Measurements from ENCODE around the gene TPP2. TPM values are rescaled to one million over a fixed set of nuclear protein-coding genes. Genes with fewer than 3 reads are reported as not detected.

TPP2 gene
- total RNA-seq (2021; ENCODE audit: unreplicated experiment) (36.7 TPM), Bru-seq, nascent RNA (percentile 90 among the genes with signal in this experiment), BruChase-seq, experiment 1, labeled RNA remaining after a 6-hour chase (percentile 79 among the genes with signal in this experiment), BruChase-seq, experiment 2, labeled RNA remaining after a 2-hour chase (percentile 87 among the genes with signal in this experiment)
- 7.5 and 11.8 TPM in 2 replicates for polyA plus RNA-seq (2012)
- long read RNA-seq, full-length matches to known transcripts, result 18 of 68 reads
- long read RNA-seq, partial matches to known transcripts, result 41 of 68 reads
- long read RNA-seq, other reads (novel, unspliced or antisense), result 9 of 68 reads

DNA sequence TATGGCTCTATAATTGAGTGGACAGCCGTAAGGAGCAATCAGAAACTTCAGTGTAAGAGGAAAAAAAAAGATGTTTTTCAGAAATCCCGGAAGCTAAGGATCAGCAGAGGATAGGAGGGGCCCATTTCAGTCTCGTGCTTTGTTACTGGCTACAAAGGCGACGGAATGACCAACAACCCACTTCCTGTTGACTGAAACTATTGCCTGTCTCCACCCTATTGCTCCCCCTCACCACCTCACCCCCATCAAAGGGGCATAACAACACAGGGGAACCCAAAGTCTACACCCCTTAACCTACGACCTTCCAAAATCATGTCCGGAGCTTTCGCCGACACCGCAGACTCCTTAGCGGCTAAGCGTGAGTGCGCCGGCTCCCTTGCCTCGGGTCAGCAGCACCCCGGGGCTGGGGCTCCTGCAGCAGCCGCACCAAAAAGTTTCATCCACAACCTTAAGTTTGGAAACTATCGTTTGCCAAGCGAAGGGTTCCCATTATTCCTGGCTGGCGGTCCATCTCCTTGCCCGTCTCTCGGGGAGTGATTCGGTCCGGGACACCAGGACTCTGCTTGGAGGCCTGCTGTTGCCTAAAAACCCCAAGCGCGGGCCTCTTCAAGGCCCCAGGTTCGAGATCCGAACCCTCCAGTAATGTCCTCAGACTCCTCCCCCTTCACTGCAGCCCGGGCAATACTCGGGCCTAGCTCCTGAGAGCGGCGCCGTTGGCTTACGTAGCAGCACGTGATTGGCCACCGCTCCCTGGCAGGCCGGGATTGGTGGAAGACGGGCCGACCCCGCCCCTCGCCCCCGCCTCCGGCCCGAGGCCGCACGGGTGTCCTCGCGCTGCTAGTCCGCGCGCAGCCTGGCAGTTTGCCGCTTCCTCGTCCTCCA lies at the start of gene TPP2:
Gene TPP2 (plus strand): TSS at position 840 of the 882 bp plus-strand sequence. CDS start 53 bp downstream, outside the sequence.
- intact Hi-C loops (cut with micrococcal nuclease), result loop anchor here (1.0 to 2.0 kb wide), 2 partner anchors 202 to 250 kb away; partner anchors contain the start of genes BIVM, ERCC5 and POGLUT2
- RAD21 ChIA-PET (ENCODE audit: low non-redundant PET in 1 of 2, low total read pairs in 2 of 2, uncharacterized antibody in 2 of 2, unreplicated experiment in 2 of 2), result interaction anchor here in 1 of 2 experiments (1.0 kb wide), 1 partner anchor 9 kb away, joined by 3 read pairs; no protein-coding TSS in a partner anchor
- Histone ChIP-seq H2AFZ (ENCODE audit: low read depth, low read length, poor library complexity, severe bottlenecking) (peak within 1 kb of the TSS; percentile 66), H3K36me3 (ENCODE audit: control insufficient read depth in 1 of 2, insufficient read depth in 2 of 2, low read length in 2 of 2) (no peaks in the 10 kb centered on the region), H3K9me3 (ENCODE audit: control insufficient read depth in 1 of 2, insufficient read depth in 1 of 2, low read depth in 1 of 2, low read length in 2 of 2) (no peaks in the 10 kb centered on the region), H3K27ac (ENCODE audit: low read depth, low read length) (peak within 1 kb of the TSS; percentile 89), H3K4me1 (ENCODE audit: control insufficient read depth in 1 of 2, insufficient read depth in 2 of 2, low read length in 2 of 2) (peaks cover 0 to 28% of the 10 kb centered on the region in 2 experiments; a peak in 3 of 4 replicates), H3K79me2 (ENCODE audit: insufficient read depth, low read length) (peaks cover 56% of the 10 kb centered on the region), H3K9me2 (ENCODE audit: insufficient read depth) (no peaks in the 10 kb centered on the region), H3K4me3 (replicated peaks in 1 of 2; ENCODE audit: low read depth in 1 of 2, low read length in 2 of 2) (peak within 1 kb of the TSS; percentile 78 to 97), H3K4me2 (ENCODE audit: low read length) (peak within 1 kb of the TSS; percentile 75), H3K27me3 (ENCODE audit: insufficient read depth, low read length) (no peaks in the 10 kb centered on the region), H4K20me1 (ENCODE audit: insufficient read depth) (peaks cover 6% of the 10 kb centered on the region; the same call in 1 of the 2 replicates), H3K9ac (ENCODE audit: low read length) (peak within 1 kb of the TSS; percentile 97)
- ATAC-seq (peak; percentile 92), DNase-seq (ENCODE audit: low read depth, low spot score) (peak; percentile 95)
- CTCF ChIA-PET, result interaction anchor here (0.6 to 1.5 kb wide), 7 partner anchors 41 to 1451 kb away, joined by 3 to 7 read pairs (median 4); partner anchors contain the start of gene ERCC5
- POLR2A ChIA-PET, result interaction anchor here (0.7 to 2.4 kb wide), 8 partner anchors 9 to 250 kb away, joined by 3 to 11 read pairs (median 4); partner anchors contain the start of genes ERCC5 and TEX30
- TSS peak; percentile 72 for BruUV-seq (replicated peaks)
- TF ChIP-seq CEBPB (IDR thresholded peaks at IDR 0.05; ENCODE audit: low read depth), result no peak
- peak; percentile 43; the same call in 1 of the 2 replicates for TF ChIP-seq SIN3A (IDR thresholded peaks at IDR 0.05; ENCODE audit: low read depth)
- TF ChIP-seq, protein P1, sequence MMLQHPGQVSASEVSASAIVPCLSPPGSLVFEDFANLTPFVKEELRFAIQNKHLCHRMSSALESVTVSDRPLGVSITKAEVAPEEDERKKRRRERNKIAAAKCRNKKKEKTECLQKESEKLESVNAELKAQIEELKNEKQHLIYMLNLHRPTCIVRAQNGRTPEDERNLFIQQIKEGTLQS (IDR thresholded peaks at IDR 0.05), result no peak
- peak; percentile 78 for TF ChIP-seq POLR2A (IDR thresholded peaks at IDR 0.05; ENCODE audit: borderline replicate concordance, extremely low read depth, insufficient read depth, insufficient read length)
- TF ChIP-seq EZH2phosphoT487 (IDR thresholded peaks at IDR 0.05; ENCODE audit: borderline replicate concordance), result no peak
- no peak for TF ChIP-seq CBX3 (IDR thresholded peaks at IDR 0.05; ENCODE audit: low read depth)
- peak; percentile 82 for TF ChIP-seq ZFX (IDR thresholded peaks at IDR 0.05)
- TF ChIP-seq, protein P2, sequence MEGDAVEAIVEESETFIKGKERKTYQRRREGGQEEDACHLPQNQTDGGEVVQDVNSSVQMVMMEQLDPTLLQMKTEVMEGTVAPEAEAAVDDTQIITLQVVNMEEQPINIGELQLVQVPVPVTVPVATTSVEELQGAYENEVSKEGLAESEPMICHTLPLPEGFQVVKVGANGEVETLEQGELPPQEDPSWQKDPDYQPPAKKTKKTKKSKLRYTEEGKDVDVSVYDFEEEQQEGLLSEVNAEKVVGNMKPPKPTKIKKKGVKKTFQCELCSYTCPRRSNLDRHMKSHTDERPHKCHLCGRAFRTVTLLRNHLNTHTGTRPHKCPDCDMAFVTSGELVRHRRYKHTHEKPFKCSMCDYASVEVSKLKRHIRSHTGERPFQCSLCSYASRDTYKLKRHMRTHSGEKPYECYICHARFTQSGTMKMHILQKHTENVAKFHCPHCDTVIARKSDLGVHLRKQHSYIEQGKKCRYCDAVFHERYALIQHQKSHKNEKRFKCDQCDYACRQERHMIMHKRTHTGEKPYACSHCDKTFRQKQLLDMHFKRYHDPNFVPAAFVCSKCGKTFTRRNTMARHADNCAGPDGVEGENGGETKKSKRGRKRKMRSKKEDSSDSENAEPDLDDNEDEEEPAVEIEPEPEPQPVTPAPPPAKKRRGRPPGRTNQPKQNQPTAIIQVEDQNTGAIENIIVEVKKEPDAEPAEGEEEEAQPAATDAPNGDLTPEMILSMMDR (IDR thresholded peaks at IDR 0.05 in 2 of 3, conservative IDR thresholded peaks at IDR 0.05 in 1 of 3; ENCODE audit: borderline replicate concordance in 1 of 3, insufficient read depth in 1 of 3, low read depth in 2 of 3, low read length in 2 of 3), result no peak
- TF ChIP-seq, protein P3, sequence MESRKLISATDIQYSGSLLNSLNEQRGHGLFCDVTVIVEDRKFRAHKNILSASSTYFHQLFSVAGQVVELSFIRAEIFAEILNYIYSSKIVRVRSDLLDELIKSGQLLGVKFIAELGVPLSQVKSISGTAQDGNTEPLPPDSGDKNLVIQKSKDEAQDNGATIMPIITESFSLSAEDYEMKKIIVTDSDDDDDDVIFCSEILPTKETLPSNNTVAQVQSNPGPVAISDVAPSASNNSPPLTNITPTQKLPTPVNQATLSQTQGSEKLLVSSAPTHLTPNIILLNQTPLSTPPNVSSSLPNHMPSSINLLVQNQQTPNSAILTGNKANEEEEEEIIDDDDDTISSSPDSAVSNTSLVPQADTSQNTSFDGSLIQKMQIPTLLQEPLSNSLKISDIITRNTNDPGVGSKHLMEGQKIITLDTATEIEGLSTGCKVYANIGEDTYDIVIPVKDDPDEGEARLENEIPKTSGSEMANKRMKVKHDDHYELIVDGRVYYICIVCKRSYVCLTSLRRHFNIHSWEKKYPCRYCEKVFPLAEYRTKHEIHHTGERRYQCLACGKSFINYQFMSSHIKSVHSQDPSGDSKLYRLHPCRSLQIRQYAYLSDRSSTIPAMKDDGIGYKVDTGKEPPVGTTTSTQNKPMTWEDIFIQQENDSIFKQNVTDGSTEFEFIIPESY (IDR thresholded peaks at IDR 0.05; ENCODE audit: extremely low read depth, insufficient replicate concordance, low read length), result peak; percentile 39
- peak; percentile 71 for TF ChIP-seq ELF1 (IDR thresholded peaks at IDR 0.05; ENCODE audit: borderline replicate concordance, low read depth)
- TF ChIP-seq EZH2 (IDR thresholded peaks at IDR 0.05), result no peak
- TF ChIP-seq ZNF274 (IDR thresholded peaks at IDR 0.05; ENCODE audit: low read depth, low read length), result no peak
- no peak for TF ChIP-seq RAD21 (IDR thresholded peaks at IDR 0.05; ENCODE audit: low read depth)
- peak; percentile 3 for TF ChIP-seq YY1 (IDR thresholded peaks at IDR 0.05; ENCODE audit: extremely low read depth, insufficient replicate concordance, low read depth, low read length)
- TF ChIP-seq FOSL1 (IDR thresholded peaks at IDR 0.05; ENCODE audit: low read depth), result no peak
